ENCODE results near the gene FARS2. TPM values are rescaled to one million over a fixed set of nuclear protein-coding genes. Genes with fewer than 3 reads are reported as not detected.

FARS2 gene
- total and polyA plus RNA-seq, 7 donors = 10.6 to 17.5 (median 14.4) TPM

GRCh38 chr6:5290097-5290496 lies 28.8 kb downstream of the FARS2 start:
- Histone ChIP-seq H3K9me3 (no peaks in the 10 kb centered on the region), H3K27ac (no peak overlapping the region), H3K36me3 (ENCODE audit: insufficient read depth in 1 of 2, low read depth in 1 of 2) (no peaks in the 10 kb centered on the region), H3K4me3 (no peak overlapping the region), H3K27me3 (ENCODE audit: insufficient read depth in 3 of 3, low read length in 2 of 3) (no peaks in the 10 kb centered on the region), H3K4me1 (peaks cover 26% of the 10 kb centered on the region)
- 97 to 100% (median 100%) methylated on average over 1 of the region's 1 CpG for WGBS, 3 donors
- TF ChIP-seq, protein P1, sequence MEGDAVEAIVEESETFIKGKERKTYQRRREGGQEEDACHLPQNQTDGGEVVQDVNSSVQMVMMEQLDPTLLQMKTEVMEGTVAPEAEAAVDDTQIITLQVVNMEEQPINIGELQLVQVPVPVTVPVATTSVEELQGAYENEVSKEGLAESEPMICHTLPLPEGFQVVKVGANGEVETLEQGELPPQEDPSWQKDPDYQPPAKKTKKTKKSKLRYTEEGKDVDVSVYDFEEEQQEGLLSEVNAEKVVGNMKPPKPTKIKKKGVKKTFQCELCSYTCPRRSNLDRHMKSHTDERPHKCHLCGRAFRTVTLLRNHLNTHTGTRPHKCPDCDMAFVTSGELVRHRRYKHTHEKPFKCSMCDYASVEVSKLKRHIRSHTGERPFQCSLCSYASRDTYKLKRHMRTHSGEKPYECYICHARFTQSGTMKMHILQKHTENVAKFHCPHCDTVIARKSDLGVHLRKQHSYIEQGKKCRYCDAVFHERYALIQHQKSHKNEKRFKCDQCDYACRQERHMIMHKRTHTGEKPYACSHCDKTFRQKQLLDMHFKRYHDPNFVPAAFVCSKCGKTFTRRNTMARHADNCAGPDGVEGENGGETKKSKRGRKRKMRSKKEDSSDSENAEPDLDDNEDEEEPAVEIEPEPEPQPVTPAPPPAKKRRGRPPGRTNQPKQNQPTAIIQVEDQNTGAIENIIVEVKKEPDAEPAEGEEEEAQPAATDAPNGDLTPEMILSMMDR (IDR thresholded peaks at IDR 0.05) = no peak
- ATAC-seq (no peak), DNase-seq (no peak)
- intact Hi-C loops (cut with DNase I) = no loop called here

GRCh38 chr6:5290500-5290899 lies 29.2 kb downstream of the FARS2 start:
- H3K4me3 ChIP-seq = no peak overlapping the region
- peaks cover 26% of the 10 kb centered on the region for H3K4me1 ChIP-seq
- intact Hi-C loops (cut with DNase I) = no loop called here
- no peak for ATAC-seq
- no peaks in the 10 kb centered on the region for H3K27me3 ChIP-seq (ENCODE audit: insufficient read depth in 3 of 3, low read length in 2 of 3)
- H3K27ac ChIP-seq = no peak overlapping the region
- TF ChIP-seq, protein P1 (IDR thresholded peaks at IDR 0.05) = no peak
- no peaks in the 10 kb centered on the region for H3K36me3 ChIP-seq (ENCODE audit: insufficient read depth in 1 of 2, low read depth in 1 of 2)
- H3K9me3 ChIP-seq = no peaks in the 10 kb centered on the region
- DNase-seq = no peak

DNA sequence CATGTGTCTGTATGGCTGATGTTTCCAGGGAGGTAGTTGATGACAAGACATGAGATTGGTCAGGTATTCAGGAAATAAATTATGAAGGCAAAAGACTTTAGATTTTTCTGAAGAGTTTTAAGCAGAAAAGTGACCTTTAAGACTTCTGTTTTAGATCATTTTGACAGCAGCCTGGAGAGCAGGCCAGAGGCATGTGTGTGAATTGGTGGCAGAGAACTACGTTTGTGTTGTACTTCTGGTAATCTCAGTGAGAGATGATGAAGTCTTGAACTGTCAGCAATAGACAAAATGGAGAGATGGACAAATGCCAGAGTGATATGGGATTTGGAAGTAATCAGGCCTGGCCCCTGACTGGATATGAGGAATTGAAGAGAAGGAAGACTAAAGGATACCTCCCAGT lies 30.8 kb downstream of the FARS2 start:
- ATAC-seq = no peak

GRCh38 chr6:5293692-5294091 lies 32.4 kb downstream of the FARS2 start:
- Histone ChIP-seq H3K27me3 (ENCODE audit: insufficient read depth in 3 of 3, low read length in 2 of 3) (no peaks in the 10 kb centered on the region), H3K4me1 (peaks cover 8% of the 10 kb centered on the region), H3K9me3 (no peaks in the 10 kb centered on the region), H3K4me3 (no peak overlapping the region), H3K27ac (no peak overlapping the region), H3K36me3 (ENCODE audit: insufficient read depth in 1 of 2, low read depth in 1 of 2) (no peaks in the 10 kb centered on the region)
- intact Hi-C loops (cut with DNase I) = no loop called here
- DNase-seq = no peak
- ATAC-seq = no peak
- TF ChIP-seq, protein P1 (IDR thresholded peaks at IDR 0.05) = no peak
- 86 to 97% (median 95%) methylated on average over 2 of the region's 2 CpGs for WGBS, 3 donors

More for the DNA sequence above, 30.8 kb downstream of the FARS2 start:
- Histone ChIP-seq H3K36me3 (ENCODE audit: insufficient read depth in 1 of 2, low read depth in 1 of 2) (no peaks in the 10 kb centered on the region), H3K27ac (no peak overlapping the region), H3K27me3 (ENCODE audit: insufficient read depth in 3 of 3, low read length in 2 of 3) (no peaks in the 10 kb centered on the region), H3K4me1 (peaks cover 23% of the 10 kb centered on the region), H3K9me3 (no peaks in the 10 kb centered on the region), H3K4me3 (no peak overlapping the region)
- intact Hi-C loops (cut with DNase I) = no loop called here
- DNase-seq = no peak
- TF ChIP-seq, protein P1 (IDR thresholded peaks at IDR 0.05) = no peak
- 72 to 89% (median 77%) methylated on average over 1 of the region's 1 CpG for WGBS, 3 donors
